Measurements from ENCODE around the gene VAMP7.
A peak's percentile ranks its signal among the peaks of the same experiment; 100 is the strongest.

DNA sequence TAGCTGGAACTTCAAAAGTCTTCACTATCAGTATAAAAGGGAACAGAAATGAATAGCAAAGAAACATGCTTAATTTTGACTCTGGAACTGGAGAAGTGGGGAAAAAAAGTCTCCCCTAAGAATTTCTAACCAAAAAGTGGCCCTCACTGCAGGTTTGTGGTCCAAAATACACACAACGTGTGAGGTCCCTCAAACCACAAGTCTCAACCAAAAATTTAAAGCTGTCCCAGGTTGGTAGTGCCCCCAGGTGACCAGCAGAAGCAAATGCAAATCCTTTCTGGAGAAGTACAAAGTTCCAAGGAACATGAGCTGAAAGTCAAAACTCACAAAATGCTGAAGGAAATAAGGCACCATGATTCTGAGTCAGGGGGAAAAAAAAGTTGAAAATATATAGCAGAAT lies 23.6 kb upstream of the VAMP7 start:
- TF ChIP-seq, protein P1, sequence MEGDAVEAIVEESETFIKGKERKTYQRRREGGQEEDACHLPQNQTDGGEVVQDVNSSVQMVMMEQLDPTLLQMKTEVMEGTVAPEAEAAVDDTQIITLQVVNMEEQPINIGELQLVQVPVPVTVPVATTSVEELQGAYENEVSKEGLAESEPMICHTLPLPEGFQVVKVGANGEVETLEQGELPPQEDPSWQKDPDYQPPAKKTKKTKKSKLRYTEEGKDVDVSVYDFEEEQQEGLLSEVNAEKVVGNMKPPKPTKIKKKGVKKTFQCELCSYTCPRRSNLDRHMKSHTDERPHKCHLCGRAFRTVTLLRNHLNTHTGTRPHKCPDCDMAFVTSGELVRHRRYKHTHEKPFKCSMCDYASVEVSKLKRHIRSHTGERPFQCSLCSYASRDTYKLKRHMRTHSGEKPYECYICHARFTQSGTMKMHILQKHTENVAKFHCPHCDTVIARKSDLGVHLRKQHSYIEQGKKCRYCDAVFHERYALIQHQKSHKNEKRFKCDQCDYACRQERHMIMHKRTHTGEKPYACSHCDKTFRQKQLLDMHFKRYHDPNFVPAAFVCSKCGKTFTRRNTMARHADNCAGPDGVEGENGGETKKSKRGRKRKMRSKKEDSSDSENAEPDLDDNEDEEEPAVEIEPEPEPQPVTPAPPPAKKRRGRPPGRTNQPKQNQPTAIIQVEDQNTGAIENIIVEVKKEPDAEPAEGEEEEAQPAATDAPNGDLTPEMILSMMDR (conservative IDR thresholded peaks at IDR 0.05 in 1 of 2, IDR thresholded peaks at IDR 0.05 in 1 of 2; ENCODE audit: extremely low read depth in 1 of 2, insufficient read depth in 1 of 2, low read depth in 1 of 2, low read length in 2 of 2) = peak; percentile 49 to 52
- TF ChIP-seq EZH2 (IDR thresholded peaks at IDR 0.05; ENCODE audit: borderline replicate concordance, low read length) = no peak
